GM12878 (cell line): ENCODE data around the gene NAV2. TPM values are rescaled to one million over a fixed set of nuclear protein-coding genes. Genes with fewer than 3 reads are reported as not detected.

Experiments used
- ATAC-seq: fragments of 200-7000 bp; cut with Tn5 transposase; 3 replicates; pipeline ENCODE4 v1.9.1; 2020; ENCODE audit warnings: mild to moderate bottlenecking, moderate library complexity
- BruUV-seq: library from RNA; stranded (reverse); fragments of 400-500 nt; replicated peaks from 2 replicates; lab custom pipeline; 2021; lab: Mats Ljungman, UMichigan
- CTCF ChIA-PET: fragments of 300-600 bp; sonication (Branson Sonifier 250); formaldehyde crosslinking; extraction: SDS; loops from one replicate; lab custom pipeline; 2021; ENCODE audit warnings: inconsistent platforms; lab: Yijun Ruan, JAX
- POLR2A ChIA-PET: fragments of 350-600 bp; formaldehyde crosslinking; extraction: SDS; loops from one replicate; lab custom pipeline; 2021; ENCODE audit warnings: inconsistent platforms; lab: Charles Lee
- RAD21 ChIA-PET: fragments of 300-600 bp; sonication (Branson Sonifier 250); formaldehyde crosslinking; loops from one replicate; lab custom pipeline; 2023; ENCODE audit warnings: antibody characterized with exemption; ENCODE audit not compliant: unreplicated experiment; lab: Charles Lee
- SMC1A ChIA-PET: fragments of 300-600 bp; sonication (Branson Sonifier 250); formaldehyde crosslinking; loops from one replicate; lab custom pipeline; 2023; ENCODE audit not compliant: unreplicated experiment, uncharacterized antibody; lab: Charles Lee
- DNase-seq: peaks from one replicate; pipeline ENCODE4 v3.0.0-alpha.2; 2011; ENCODE audit warnings: low read depth, low spot score
- FAIRE-seq: peaks from 3 replicates; lab custom pipeline; 2011; peaks lifted over from hg19 to GRCh38; lab: Jason Lieb, UNC
- H2AFZ ChIP-seq: 2 replicates; pipeline ENCODE4 v1.6.0; 2011; ENCODE audit warnings: low read depth, low read length, control low read depth; ENCODE audit not compliant: control insufficient read depth
- H3K27ac ChIP-seq: 2 replicates; pipeline ENCODE4 v1.5.1; 2011; ENCODE audit warnings: control low read depth; ENCODE audit not compliant: control insufficient read depth, insufficient read depth
- H3K27me3 ChIP-seq, 2 experiments: replicated peaks in 1 of 2; 2 replicates each; pipeline versions ENCODE4 v1.6.0 to v1.6.1; 2011; ENCODE audit warnings: low read length in 1 of 2; ENCODE audit not compliant: control insufficient read depth in 2 of 2, insufficient read depth in 2 of 2
- H3K36me3 ChIP-seq, 2 experiments: 2 replicates each; pipeline ENCODE4 v1.5.1; 2011; ENCODE audit warnings: low read length in 1 of 2; ENCODE audit not compliant: control insufficient read depth in 2 of 2, insufficient read depth in 2 of 2
- H3K4me1 ChIP-seq: 2 replicates; pipeline ENCODE4 v1.6.1; 2011; ENCODE audit warnings: mild to moderate bottlenecking, low read length, moderate library complexity, mixed read lengths; ENCODE audit not compliant: control insufficient read depth, insufficient read depth
- H3K4me2 ChIP-seq: 2 replicates; pipeline ENCODE4 v1.6.0; 2011; ENCODE audit warnings: control low read depth; ENCODE audit not compliant: control insufficient read depth, insufficient read depth
- H3K4me3 ChIP-seq: fragments of 200-600 bp; sonication (generic); 2 replicates; pipeline ENCODE4 v1.5.1; 2016
- H3K79me2 ChIP-seq: 2 replicates; pipeline ENCODE4 v1.6.0; 2011; ENCODE audit warnings: low read length; ENCODE audit not compliant: control insufficient read depth, insufficient read depth
- H3K9ac ChIP-seq: 2 replicates; pipeline ENCODE4 v1.8.0; 2011; ENCODE audit warnings: low read length, control low read depth, mixed read lengths; ENCODE audit not compliant: control insufficient read depth, insufficient read depth
- H3K9me3 ChIP-seq: replicated peaks from 3 replicates; pipeline ENCODE4 v1.5.1; 2011; ENCODE audit warnings: mild to moderate bottlenecking, low read length; ENCODE audit not compliant: control insufficient read depth, insufficient read depth
- H4K20me1 ChIP-seq: 2 replicates; pipeline ENCODE4 v1.6.0; 2011; ENCODE audit not compliant: control insufficient read depth, insufficient read depth
- JUND ChIP-seq: IDR thresholded peaks from 2 replicates; pipeline ENCODE4 v1.6.1; 2012; ENCODE audit warnings: low read depth, mild to moderate bottlenecking, low read length, improper control_type of control experiment, moderate library complexity
- LARP7 ChIP-seq: fragments of 450-650 bp; IDR thresholded peaks from 2 replicates; pipeline ENCODE4 v1.6.1; 2017; ENCODE audit warnings: mild to moderate bottlenecking
- SREBF2 ChIP-seq: IDR thresholded peaks from 2 replicates; pipeline ENCODE4 v1.6.1; 2012; ENCODE audit warnings: mild to moderate bottlenecking, low read length
- ZBED1 ChIP-seq: IDR thresholded peaks from 2 replicates; pipeline ENCODE4 v1.6.1; 2016; ENCODE audit warnings: borderline replicate concordance
- WGBS: methylation state at CpG from one replicate; pipeline ENCODE4 v1.1.6; 2016; ENCODE audit warnings: low lambda C conversion rate; ENCODE audit not compliant: insufficient replicate concordance, insufficient coverage; ENCODE audit errors: missing lambda C conversion rate; 5-methylcytosine and 5-hydroxymethylcytosine counted together
- in situ Hi-C: fragments of 300-500 bp; cut with MboI; formaldehyde crosslinking; loops from 9 replicates; pipeline ENCODE4 v1.14.3; 2018; ENCODE audit warnings: mixed read lengths
- intact Hi-C: fragments of 100-400 bp; cut with micrococcal nuclease; formaldehyde crosslinking; loops from one replicate; pipeline ENCODE4 v1.14.2; 2022; ENCODE audit not compliant: unreplicated experiment
- polyA plus RNA-seq, 11 experiments: library from polyadenylated mRNA; depleted of rRNA in 4 of 11; unstranded in 6 of 11; stranded (reverse) in 5 of 11; fragments of >200 nt; fragmentation: Nextera tagmentation in 4 of 11; fragmentation: Illumina TruSeq in 1 of 11; extraction: Ambion mirVana in 4 of 11; extraction: Trizol in 1 of 11; gene quantifications; 1 replicate in 1 of 11; 2 replicates in 10 of 11; pipeline versions ENCODE4 v1.2.1 to v1.2.3, GENCODE V29; 2011 to 2016; ENCODE audit warnings: inconsistent platforms in 2 of 11, missing spikeins in 2 of 11, low read depth in 1 of 11
- total RNA-seq, 4 experiments: library from RNA; depleted of rRNA in 3 of 4; stranded (reverse); fragments of >200 nt in 3 of 4; fragmentation: Illumina TruSeq in 1 of 4; extraction: Trizol in 1 of 4; gene quantifications; 2 replicates each; pipeline versions ENCODE4 v1.2.1 to v1.2.3, GENCODE V29; 2013 to 2021
- TF ChIP-seq, protein P1 (sequence below): IDR thresholded peaks from 2 replicates; pipeline ENCODE4 v1.6.1; 2011; ENCODE audit warnings: mild to moderate bottlenecking, low read depth, low read length, moderate library complexity; ENCODE audit not compliant: insufficient replicate concordance

NAV2 gene
- total and polyA plus RNA-seq, 10 of the 15 experiments (the other 5 are each of a cell fraction or from before 2014, with no cell fraction given), result 0.35 to 6.1 (median 1.1) TPM

DNA sequence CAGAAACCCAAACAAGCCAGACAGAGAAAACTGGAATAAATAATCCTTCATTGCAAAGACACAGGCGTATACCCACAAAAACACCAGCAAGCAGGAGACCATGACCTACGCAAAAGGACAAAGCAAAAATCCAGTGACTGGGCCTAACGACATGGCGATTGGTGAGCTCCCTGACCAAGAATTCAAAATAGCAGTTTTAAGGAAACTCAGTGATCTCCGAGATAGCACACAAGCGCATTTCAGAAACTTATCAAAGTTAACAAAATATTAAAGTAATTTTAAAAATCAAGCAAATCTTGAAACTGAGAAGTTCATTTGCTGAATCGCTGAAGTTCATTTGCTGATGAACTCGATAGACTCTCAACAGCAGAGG, 420.0 kb downstream of the NAV2 start:
- no peaks in the 10 kb centered on the region for H4K20me1 ChIP-seq
- ATAC-seq, result no peak
- H3K4me1 ChIP-seq, result no peaks in the 10 kb centered on the region
- H2AFZ ChIP-seq, result no peak overlapping the region; the same call in 1 of the 2 replicates
- WGBS, result 49% methylated on average over 8 of the region's 8 CpGs
- SMC1A ChIA-PET, result interaction anchor here (0.6 to 2.5 kb wide), 21 partner anchors 10 to 570 kb away, joined by 3 to 19 read pairs (median 4); no protein-coding TSS in a partner anchor
- peaks cover 1 to 7% of the 10 kb centered on the region in 2 experiments; a peak in 3 of 4 replicates for H3K27me3 ChIP-seq
- RAD21 ChIA-PET, result interaction anchor here (0.6 to 2.4 kb wide), 12 partner anchors 179 to 230 kb away, joined by 3 to 15 read pairs (median 6); partner anchors contain the start of gene HTATIP2
- TF ChIP-seq JUND, result no peak
- TF ChIP-seq, protein P1, sequence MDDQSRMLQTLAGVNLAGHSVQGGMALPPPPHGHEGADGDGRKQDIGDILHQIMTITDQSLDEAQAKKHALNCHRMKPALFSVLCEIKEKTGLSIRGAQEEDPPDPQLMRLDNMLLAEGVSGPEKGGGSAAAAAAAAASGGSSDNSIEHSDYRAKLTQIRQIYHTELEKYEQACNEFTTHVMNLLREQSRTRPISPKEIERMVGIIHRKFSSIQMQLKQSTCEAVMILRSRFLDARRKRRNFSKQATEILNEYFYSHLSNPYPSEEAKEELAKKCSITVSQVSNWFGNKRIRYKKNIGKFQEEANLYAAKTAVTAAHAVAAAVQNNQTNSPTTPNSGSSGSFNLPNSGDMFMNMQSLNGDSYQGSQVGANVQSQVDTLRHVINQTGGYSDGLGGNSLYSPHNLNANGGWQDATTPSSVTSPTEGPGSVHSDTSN, result no peak
- no peak for TF ChIP-seq ZBED1
- TF ChIP-seq SREBF2, result no peak
- TF ChIP-seq LARP7, result no peak
- TF ChIP-seq, all 136 proteins: peak for 0
- DNase-seq (no peak), FAIRE-seq (no peak)
- no peak overlapping the region for H3K27ac ChIP-seq
- no peaks in the 10 kb centered on the region for H3K36me3 ChIP-seq
- H3K79me2 ChIP-seq, result no peaks in the 10 kb centered on the region
- no peak overlapping the region for H3K4me3 ChIP-seq
- intact Hi-C loops, result loop anchor here (1.0 to 10.0 kb wide), 4 partner anchors 62 to 570 kb away; no protein-coding TSS in a partner anchor
- CTCF ChIA-PET, result interaction anchor here (0.6 to 5.0 kb wide), 64 partner anchors 9 to 1029 kb away, joined by 3 to 47 read pairs (median 4); partner anchors contain the start of gene HTATIP2
- no peak overlapping the region for H3K9ac ChIP-seq
- BruUV-seq, result no TSS peak
- H3K4me2 ChIP-seq, result no peak overlapping the region
- in situ Hi-C loops, result no loop called here
- H3K9me3 ChIP-seq, result no peaks in the 10 kb centered on the region
- POLR2A ChIA-PET, result no interaction called here
